COR-L47 (cell line): ENCODE measurements around the gene ANKRD31.
"Not testable (repeated sequence)": the region's sequence is repeated elsewhere in the genome, so short reads cannot be mapped to it uniquely, and the experiment has no call there.

ENCODE experiments used
- DNase-seq: peaks from one replicate; lab custom pipeline; 2025; lab: John Stamatoyannopoulos, UW

ANKRD31 gene

GRCh38 chr5:75220787-75221186 is 15.9 kb downstream of the ANKRD31 start:
- not testable (repeated sequence) for DNase-seq

- no peak for DNase-seq
These were observed 21.8 kb downstream of the ANKRD31 start for GRCh38 chr5:75214928-75215327.

GRCh38 chr5:75214409-75214808 is 22.3 kb downstream of the ANKRD31 start:
- DNase-seq: no peak

GRCh38 chr5:75203604-75204003 is 33.1 kb downstream of the ANKRD31 start:
- no peak for DNase-seq

GRCh38 chr5:75202935-75203334 is 33.7 kb downstream of the ANKRD31 start:
- no peak for DNase-seq

- no peak for DNase-seq
These were observed 35.9 kb downstream of the ANKRD31 start for GRCh38 chr5:75200776-75201175.

GRCh38 chr5:75199946-75200345 is 36.7 kb downstream of the ANKRD31 start:
- DNase-seq: no peak

- DNase-seq: no peak
These were observed 37.6 kb downstream of the ANKRD31 start for GRCh38 chr5:75199071-75199470.

GRCh38 chr5:75197745-75198144 is 38.9 kb downstream of the ANKRD31 start:
- no peak for DNase-seq

- DNase-seq: no peak
These were observed 43.9 kb downstream of the ANKRD31 start for GRCh38 chr5:75192804-75193203.

- DNase-seq: no peak
These were observed 44.4 kb downstream of the ANKRD31 start for GRCh38 chr5:75192264-75192663.

GRCh38 chr5:75190227-75190626 is 46.5 kb downstream of the ANKRD31 start:
- DNase-seq: no peak

- no peak for DNase-seq
These were observed 47.3 kb downstream of the ANKRD31 start for GRCh38 chr5:75189353-75189752.

GRCh38 chr5:75185763-75186162 is 50.9 kb downstream of the ANKRD31 start:
- DNase-seq: no peak

GRCh38 chr5:75176009-75176408 is 60.7 kb downstream of the ANKRD31 start:
- not testable (repeated sequence) for DNase-seq

GRCh38 chr5:75174872-75175271 is 61.8 kb downstream of the ANKRD31 start:
- not testable (repeated sequence) for DNase-seq

GRCh38 chr5:75169516-75169915 is 67.2 kb downstream of the ANKRD31 start:
- no peak for DNase-seq

GRCh38 chr5:75168026-75168735 is 68.5 kb downstream of the ANKRD31 start:
- DNase-seq: no peak

- DNase-seq: no peak
These were observed 69.3 kb downstream of the ANKRD31 start for GRCh38 chr5:75167345-75167744.

- not testable (repeated sequence) for DNase-seq
These were observed 75.2 kb downstream of the ANKRD31 start for GRCh38 chr5:75161508-75161907.

- no peak for DNase-seq
These were observed 80.1 kb downstream of the ANKRD31 start for GRCh38 chr5:75156585-75156984.

- DNase-seq: no peak
These were observed 83.8 kb downstream of the ANKRD31 start for GRCh38 chr5:75152860-75153259.

GRCh38 chr5:75148051-75148450 is 88.6 kb downstream of the ANKRD31 start:
- no peak for DNase-seq

- DNase-seq: no peak
These were observed 94.0 kb downstream of the ANKRD31 start for GRCh38 chr5:75142566-75143136.
